Stimulated activated CD4-positive, alpha-beta T cell treated with anti-CD3 and anti-CD28 coated beads, TNF-alpha, amount 100 ng/mL, for 1 hour (primary cell): ENCODE measurements around the gene CSH2.
"Not testable (repeated sequence)": the region's sequence is repeated elsewhere in the genome, so short reads cannot be mapped to it uniquely, and the experiment has no call there.

Experiments used
- DNase-seq, 3 donors: peaks; one replicate each; pipeline ENCODE4 v3.0.0-alpha.2; 2020; ENCODE audit warnings: low read depth in 3 of 3, low spot score in 1 of 3

The CSH2 gene

GRCh38 chr17:63873577-63873976 lies at the start of gene CSH2:
Gene CSH2 (minus strand): TSS chr17:63873677. CDS start chr17:63873614, 63 bp downstream.
- not testable (repeated sequence) for DNase-seq

- DNase-seq, result not testable (repeated sequence)
Observed at GRCh38 chr17:63922402-63922801, 48.9 kb upstream of the CSH2 start.

GRCh38 chr17:63920779-63921178 lies 47.3 kb upstream of the CSH2 start:
- not testable (repeated sequence) for DNase-seq

- not testable (repeated sequence) for DNase-seq
Observed at GRCh38 chr17:63920050-63920449, 46.6 kb upstream of the CSH2 start.

- peak; percentile 33 to 59 (median 44) for DNase-seq
Observed at GRCh38 chr17:63919311-63919723, 45.8 kb upstream of the CSH2 start.

GRCh38 chr17:63918789-63919305 lies 45.4 kb upstream of the CSH2 start, which contains the start of gene GH1:
Gene GH1 (minus strand): TSS chr17:63918839. CDS start chr17:63918776, 63 bp downstream.
- not testable (repeated sequence) for DNase-seq

- no peak for DNase-seq
Observed at GRCh38 chr17:63918305-63918704, 44.8 kb upstream of the CSH2 start.

GRCh38 chr17:63917646-63918045 lies 44.2 kb upstream of the CSH2 start:
- no peak for DNase-seq

GRCh38 chr17:63917206-63917605 lies 43.7 kb upstream of the CSH2 start:
- DNase-seq, result not testable (repeated sequence)

GRCh38 chr17:63916566-63917185 lies 43.2 kb upstream of the CSH2 start:
- DNase-seq, result no peak

- not testable (repeated sequence) for DNase-seq
Observed at GRCh38 chr17:63915753-63916152, 42.3 kb upstream of the CSH2 start.

GRCh38 chr17:63914471-63914870 lies 41.0 kb upstream of the CSH2 start:
- no peak for DNase-seq

- DNase-seq, result peak in 2 of 3 donors; percentile 35 to 49
Observed at GRCh38 chr17:63911657-63912100, 38.2 kb upstream of the CSH2 start.

- no peak for DNase-seq
Observed at GRCh38 chr17:63911041-63911635, 37.7 kb upstream of the CSH2 start, which contains the start of gene CSHL1. Gene CSHL1 (minus strand): TSS chr17:63911258. CDS start chr17:63911196, 62 bp downstream.

- no peak for DNase-seq
Observed at GRCh38 chr17:63910096-63910495, 36.6 kb upstream of the CSH2 start.

GRCh38 chr17:63909586-63909985 lies 36.1 kb upstream of the CSH2 start:
- DNase-seq, result not testable (repeated sequence)

GRCh38 chr17:63907161-63907778 lies 33.8 kb upstream of the CSH2 start:
- DNase-seq, result not testable (repeated sequence)

GRCh38 chr17:63904796-63905195 lies 31.3 kb upstream of the CSH2 start:
- not testable (repeated sequence) for DNase-seq

- not testable (repeated sequence) for DNase-seq
Observed at GRCh38 chr17:63903787-63904201, 30.3 kb upstream of the CSH2 start.

- DNase-seq, result not testable (repeated sequence)
Observed at GRCh38 chr17:63901971-63902370, 28.5 kb upstream of the CSH2 start.

- not testable (repeated sequence) for DNase-seq
Observed at GRCh38 chr17:63898899-63899798, 25.7 kb upstream of the CSH2 start.
